ENCODE measurements around the gene SORCS1. TPM values are rescaled to one million over a fixed set of nuclear protein-coding genes. Genes with fewer than 3 reads are reported as not detected.

The SORCS1 gene
- polyA plus RNA-seq, 1 donor (not counting 4 experiments of a cell fraction or from before 2014, with no cell fraction given), result not detected

DNA sequence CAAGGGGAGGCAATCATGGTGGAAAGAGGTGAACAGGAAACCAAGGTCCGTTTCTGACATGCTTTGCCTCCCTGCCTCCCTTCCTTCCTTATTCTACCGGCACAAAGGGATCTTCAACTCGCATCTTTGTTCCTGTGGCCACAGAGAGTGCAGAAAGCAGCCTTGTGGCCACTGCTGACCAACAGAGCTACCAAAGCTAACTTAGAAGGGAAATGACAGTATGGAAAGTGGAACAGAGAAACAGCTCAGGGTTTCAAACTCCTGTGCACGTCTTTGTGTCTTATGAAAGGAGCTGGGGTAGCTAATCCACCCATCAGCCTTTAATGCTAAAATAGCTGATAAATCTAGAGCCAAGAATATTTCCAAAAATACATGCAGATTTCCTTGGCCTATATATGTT lies 588.0 kb downstream of the SORCS1 start:
- no peaks in the 10 kb centered on the region for H3K36me3 ChIP-seq (ENCODE audit: control insufficient read depth in 2 of 2, extremely low read depth in 1 of 2, insufficient read depth in 2 of 2, low read length in 2 of 2)
- TF ChIP-seq EZH2 (IDR thresholded peaks at IDR 0.05; ENCODE audit: low read length), result no peak
- TF ChIP-seq, protein P1, sequence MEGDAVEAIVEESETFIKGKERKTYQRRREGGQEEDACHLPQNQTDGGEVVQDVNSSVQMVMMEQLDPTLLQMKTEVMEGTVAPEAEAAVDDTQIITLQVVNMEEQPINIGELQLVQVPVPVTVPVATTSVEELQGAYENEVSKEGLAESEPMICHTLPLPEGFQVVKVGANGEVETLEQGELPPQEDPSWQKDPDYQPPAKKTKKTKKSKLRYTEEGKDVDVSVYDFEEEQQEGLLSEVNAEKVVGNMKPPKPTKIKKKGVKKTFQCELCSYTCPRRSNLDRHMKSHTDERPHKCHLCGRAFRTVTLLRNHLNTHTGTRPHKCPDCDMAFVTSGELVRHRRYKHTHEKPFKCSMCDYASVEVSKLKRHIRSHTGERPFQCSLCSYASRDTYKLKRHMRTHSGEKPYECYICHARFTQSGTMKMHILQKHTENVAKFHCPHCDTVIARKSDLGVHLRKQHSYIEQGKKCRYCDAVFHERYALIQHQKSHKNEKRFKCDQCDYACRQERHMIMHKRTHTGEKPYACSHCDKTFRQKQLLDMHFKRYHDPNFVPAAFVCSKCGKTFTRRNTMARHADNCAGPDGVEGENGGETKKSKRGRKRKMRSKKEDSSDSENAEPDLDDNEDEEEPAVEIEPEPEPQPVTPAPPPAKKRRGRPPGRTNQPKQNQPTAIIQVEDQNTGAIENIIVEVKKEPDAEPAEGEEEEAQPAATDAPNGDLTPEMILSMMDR (optimal IDR thresholded peaks at IDR 0.05 in 1 of 3, IDR thresholded peaks at IDR 0.05 in 1 of 3, conservative IDR thresholded peaks at IDR 0.05 in 1 of 3; ENCODE audit: extremely low read depth in 1 of 3, insufficient read depth in 2 of 3, low read length in 3 of 3), result no peak
- no peak for FAIRE-seq
- no peak overlapping the region for H3K4me3 ChIP-seq (ENCODE audit: control insufficient read depth in 2 of 3, extremely low read depth in 1 of 3, insufficient read depth in 2 of 3, low read depth in 1 of 3, low read length in 3 of 3)
- no peaks in the 10 kb centered on the region for H4K20me1 ChIP-seq (ENCODE audit: control insufficient read depth, extremely low read depth, insufficient read depth, low read length)
- H3K9me1 ChIP-seq (ENCODE audit: control insufficient read depth, extremely low read depth, insufficient read depth, low read length), result no peaks in the 10 kb centered on the region
- dilution Hi-C loops (cut with MboI; ENCODE audit: extremely low pct_ligation_motif_present, low sequenced_read_pairs), result no loop called here
- H3K79me2 ChIP-seq (ENCODE audit: control insufficient read depth, insufficient read depth, low read length), result no peaks in the 10 kb centered on the region
- H2AFZ ChIP-seq (ENCODE audit: control insufficient read depth, low read length), result no peak overlapping the region
- no peaks in the 10 kb centered on the region for H3K27me3 ChIP-seq (ENCODE audit: control insufficient read depth, extremely low read depth, insufficient read depth, low read length)
- no peak overlapping the region for H3K9ac ChIP-seq (ENCODE audit: control insufficient read depth, extremely low read depth, insufficient read depth, low read length)
- H3K9me3 ChIP-seq (ENCODE audit: control insufficient read depth, low read depth, low read length), result no peaks in the 10 kb centered on the region
- H3K4me1 ChIP-seq (ENCODE audit: control insufficient read depth, extremely low read depth, insufficient read depth, low read length), result peaks cover 12% of the 10 kb centered on the region
- H3K27ac ChIP-seq (ENCODE audit: control insufficient read depth, insufficient read depth, low read length), result peak overlapping the region; percentile 41
- no peak for DNase-seq (ENCODE audit: low read depth, low spot score)
- no peak overlapping the region for H3K4me2 ChIP-seq (ENCODE audit: control insufficient read depth, extremely low read depth, insufficient read depth, low read depth, low read length)

DNA sequence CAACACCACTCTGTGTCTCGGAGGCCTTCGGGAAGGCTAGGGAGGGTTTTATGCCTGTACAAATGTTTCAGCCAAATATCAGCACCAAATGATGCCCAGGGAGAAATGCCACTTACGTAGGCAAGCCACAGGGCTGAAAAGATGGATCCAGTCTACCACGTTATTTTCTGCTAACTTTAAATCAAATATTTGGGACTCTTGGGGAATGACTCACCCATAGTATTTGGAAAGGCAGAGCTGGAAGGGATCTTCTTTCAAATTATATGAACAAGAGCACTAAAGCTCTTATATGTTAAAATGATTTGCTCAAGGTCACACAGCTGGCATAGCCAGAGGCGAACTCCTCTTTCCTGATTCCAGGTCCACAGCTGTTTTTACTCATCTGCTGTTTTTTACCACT lies 591.4 kb downstream of the SORCS1 start:
- H3K4me1 ChIP-seq (ENCODE audit: control insufficient read depth, extremely low read depth, insufficient read depth, low read length), result peaks cover 12% of the 10 kb centered on the region
- H3K9me1 ChIP-seq (ENCODE audit: control insufficient read depth, extremely low read depth, insufficient read depth, low read length), result no peaks in the 10 kb centered on the region
- H3K4me2 ChIP-seq (ENCODE audit: control insufficient read depth, extremely low read depth, insufficient read depth, low read depth, low read length), result peak overlapping the region; percentile 7
- H3K9ac ChIP-seq (ENCODE audit: control insufficient read depth, extremely low read depth, insufficient read depth, low read length), result no peak overlapping the region
- H3K9me3 ChIP-seq (ENCODE audit: control insufficient read depth, low read depth, low read length), result no peaks in the 10 kb centered on the region
- H3K27ac ChIP-seq (ENCODE audit: control insufficient read depth, insufficient read depth, low read length), result peak overlapping the region; percentile 23
- FAIRE-seq (peak; percentile 56), DNase-seq (ENCODE audit: low read depth, low spot score) (no peak)
- H3K4me3 ChIP-seq (ENCODE audit: control insufficient read depth in 2 of 3, extremely low read depth in 1 of 3, insufficient read depth in 2 of 3, low read depth in 1 of 3, low read length in 3 of 3), result no peak overlapping the region
- TF ChIP-seq, protein P1 (optimal IDR thresholded peaks at IDR 0.05 in 1 of 3, IDR thresholded peaks at IDR 0.05 in 1 of 3, conservative IDR thresholded peaks at IDR 0.05 in 1 of 3; ENCODE audit: extremely low read depth in 1 of 3, insufficient read depth in 2 of 3, low read length in 3 of 3), result no peak
- TF ChIP-seq EZH2 (IDR thresholded peaks at IDR 0.05; ENCODE audit: low read length), result no peak
- H3K27me3 ChIP-seq (ENCODE audit: control insufficient read depth, extremely low read depth, insufficient read depth, low read length), result no peaks in the 10 kb centered on the region
- no peaks in the 10 kb centered on the region for H3K79me2 ChIP-seq (ENCODE audit: control insufficient read depth, insufficient read depth, low read length)
- no peaks in the 10 kb centered on the region for H4K20me1 ChIP-seq (ENCODE audit: control insufficient read depth, extremely low read depth, insufficient read depth, low read length)
- no peak overlapping the region for H2AFZ ChIP-seq (ENCODE audit: control insufficient read depth, low read length)
- H3K36me3 ChIP-seq (ENCODE audit: control insufficient read depth in 2 of 2, extremely low read depth in 1 of 2, insufficient read depth in 2 of 2, low read length in 2 of 2), result no peaks in the 10 kb centered on the region
- dilution Hi-C loops (cut with MboI; ENCODE audit: extremely low pct_ligation_motif_present, low sequenced_read_pairs), result no loop called here

All from keratinocyte (primary cell).